DMS153 treated with DMSO at 0.1 percent for 48 hours (cell line): Measurements from ENCODE around the gene RALGAPB.

ENCODE experiments used
- DNase-seq: peaks from one replicate; lab custom pipeline; 2025; ENCODE audit not compliant: unreplicated experiment; lab: John Stamatoyannopoulos, UW

Gene RALGAPB

DNA sequence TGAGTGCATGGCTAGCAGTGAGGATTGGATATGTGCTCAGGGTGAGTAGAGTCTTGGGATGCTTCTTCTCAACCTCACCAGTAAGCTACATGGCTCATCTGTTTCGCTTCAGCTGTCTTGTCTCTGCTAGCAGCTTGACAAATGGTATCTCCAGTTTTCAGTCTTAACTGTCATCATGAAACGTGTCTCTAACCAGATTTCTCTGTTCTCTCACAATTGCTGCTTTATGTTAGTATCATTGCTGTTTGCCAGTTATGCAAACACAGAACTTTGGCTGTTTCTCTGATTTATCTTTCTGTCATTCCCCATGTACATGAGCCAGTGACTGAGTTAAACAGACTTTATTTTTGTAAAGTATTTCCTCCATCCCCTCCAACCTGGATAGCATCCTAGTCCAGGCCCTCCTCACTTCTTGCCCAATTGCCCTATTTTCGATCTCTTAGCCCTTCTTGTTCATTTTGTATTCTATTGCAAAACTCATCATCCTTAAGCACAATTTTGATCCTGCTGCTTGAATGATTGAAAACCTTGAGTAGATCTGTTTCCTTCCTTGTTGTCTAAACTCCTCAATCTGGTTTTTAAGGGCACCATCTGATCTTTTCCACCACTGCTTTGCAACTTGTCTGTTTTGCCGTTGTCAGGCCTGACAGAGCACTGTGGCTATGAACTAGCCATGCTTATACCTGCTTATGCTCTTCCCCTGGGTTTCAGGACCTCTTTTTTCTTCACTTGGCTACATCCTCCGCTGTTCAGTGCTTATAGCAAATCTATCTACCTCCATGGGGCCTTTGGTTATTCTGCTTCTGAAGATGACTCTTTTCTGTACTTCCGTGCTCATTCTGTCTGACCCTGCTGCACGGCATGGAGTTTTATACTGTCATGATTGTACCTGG is 70.6 kb downstream of the RALGAPB start:
- no peak for DNase-seq

DNA sequence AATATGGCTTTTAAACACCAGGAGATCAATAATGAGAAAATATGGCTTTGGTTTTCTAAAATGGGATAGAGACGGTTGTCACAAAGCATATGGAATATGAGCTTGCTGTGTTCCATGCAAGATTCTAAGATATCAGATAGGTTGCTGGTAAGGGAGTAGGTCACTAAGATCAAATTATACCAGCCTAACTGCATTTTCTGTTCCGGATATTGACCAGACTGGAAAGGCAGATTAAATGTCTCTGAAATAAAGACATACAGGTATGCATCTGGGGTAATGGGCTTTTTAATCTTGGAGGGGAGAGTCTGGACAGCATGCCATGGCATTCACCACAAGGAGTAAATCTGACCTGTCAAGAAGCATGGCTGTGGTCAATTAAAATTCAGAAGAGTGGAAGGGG is 73.1 kb downstream of the RALGAPB start:
- no peak for DNase-seq

DNA sequence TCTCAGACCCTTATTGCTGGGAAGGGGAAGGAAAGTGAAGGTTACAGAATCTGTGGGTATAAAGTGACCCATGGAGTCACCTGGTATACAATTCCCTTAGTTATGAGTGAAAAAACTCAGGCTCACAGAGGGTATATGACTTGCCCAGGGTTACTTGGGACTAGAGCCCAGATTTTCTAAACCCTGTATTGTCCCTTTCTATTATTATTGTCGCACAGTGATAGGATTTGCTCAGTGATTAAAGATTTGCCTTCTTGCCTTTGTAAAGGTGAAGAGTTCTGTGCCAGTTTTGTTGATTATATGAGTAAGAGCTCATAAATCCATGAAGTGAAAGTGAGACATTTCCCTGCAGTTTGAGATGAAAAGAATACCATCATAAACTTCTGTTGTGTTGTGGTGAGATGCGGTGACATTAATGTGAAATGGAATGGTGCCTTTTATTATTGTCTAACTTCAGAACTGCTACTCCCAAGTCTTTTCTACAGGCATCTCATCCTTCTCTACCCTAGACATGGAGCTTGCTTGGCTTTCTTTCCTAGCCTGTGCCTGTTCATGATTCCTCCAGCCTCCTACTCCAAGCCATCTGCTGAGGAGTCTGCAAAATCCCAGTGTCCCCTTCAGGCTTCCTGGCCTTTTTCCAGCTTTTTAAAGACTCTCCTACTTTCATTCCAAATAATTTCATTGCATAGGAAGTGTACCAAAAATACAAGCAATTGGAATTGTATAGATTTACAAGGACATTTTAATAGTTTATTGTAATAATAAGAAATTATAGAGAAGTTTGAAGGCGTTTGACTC is 74.8 kb downstream of the RALGAPB start:
- DNase-seq, result no peak

DNA sequence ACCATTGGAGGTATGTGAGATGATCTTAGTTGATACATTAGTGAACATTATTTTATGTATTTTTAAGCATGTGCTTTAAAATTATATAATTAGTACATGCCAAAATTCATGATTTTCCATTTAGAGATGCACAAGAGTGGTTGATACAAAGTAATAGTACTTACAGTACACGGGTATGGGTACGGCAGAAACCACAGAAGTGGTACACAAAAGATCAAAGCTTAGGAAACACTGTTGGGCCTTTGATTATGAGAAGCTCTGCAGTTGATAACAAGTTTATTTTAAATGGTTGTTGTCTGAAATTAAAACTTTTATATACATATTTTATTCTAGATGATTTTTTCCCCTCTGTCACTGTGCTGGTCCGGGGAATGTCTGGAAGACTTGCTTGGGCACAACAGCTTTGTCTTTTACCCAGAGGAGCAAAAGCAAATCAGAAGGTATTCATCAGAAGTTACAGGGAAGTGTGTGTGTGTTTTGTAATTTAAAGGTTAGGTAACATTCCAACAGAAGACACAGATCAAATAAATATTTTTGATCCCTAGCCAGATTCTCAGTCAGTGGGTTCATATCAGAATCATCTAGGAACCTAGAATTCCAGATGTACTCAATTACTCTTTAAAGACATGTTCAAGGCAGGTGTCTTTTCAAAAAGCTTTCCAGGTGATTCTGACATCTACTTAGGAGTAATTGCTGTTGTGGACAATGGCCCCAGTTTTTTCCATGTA is 75.9 kb downstream of the RALGAPB start:
- DNase-seq, result no peak

DNA sequence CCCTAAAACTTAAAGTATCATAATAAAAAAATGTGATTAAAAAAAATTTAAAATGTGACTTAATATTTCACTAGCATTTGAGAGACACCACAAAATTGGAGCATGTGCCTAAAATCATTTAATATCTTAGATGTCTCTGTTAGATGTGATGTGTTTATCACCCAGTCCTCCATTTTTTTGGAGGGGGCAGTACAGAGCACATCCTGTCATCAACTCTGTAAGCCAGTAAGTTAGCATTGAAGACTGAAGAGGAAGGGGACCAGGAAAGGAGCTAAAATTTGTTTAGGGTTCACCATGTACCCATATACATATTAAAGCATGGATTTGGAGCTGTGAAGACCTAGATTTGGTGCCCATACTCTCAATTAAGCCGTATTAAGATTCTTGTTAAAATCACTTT is 77.6 kb downstream of the RALGAPB start:
- DNase-seq, result no peak

DNA sequence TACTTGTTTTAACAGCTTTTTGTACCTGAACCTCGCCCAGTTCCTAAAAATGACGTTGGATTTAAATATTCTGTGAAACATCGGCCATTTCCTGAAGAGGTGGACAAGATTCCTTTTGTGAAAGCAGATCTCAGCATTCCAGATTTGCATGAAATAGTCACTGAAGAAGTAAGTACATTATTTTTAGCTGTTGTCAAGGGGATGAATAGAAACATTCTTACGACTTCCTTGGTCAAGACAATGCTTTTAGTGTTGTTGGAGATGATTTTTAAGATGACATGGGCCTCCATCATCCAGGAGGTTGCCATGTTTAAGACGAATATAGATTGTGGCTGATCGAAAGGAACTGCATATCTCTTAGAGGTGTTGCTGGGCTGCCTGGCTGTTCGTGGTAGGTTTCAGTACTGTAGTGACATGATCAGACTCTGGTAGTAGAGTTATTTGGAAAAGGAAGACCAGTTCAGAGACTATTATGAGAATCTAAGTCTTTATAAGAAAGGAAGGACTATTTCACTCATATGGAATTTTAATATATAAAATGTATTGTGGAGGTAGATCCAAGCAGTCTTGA is 78.5 kb downstream of the RALGAPB start:
- no peak for DNase-seq

DNA sequence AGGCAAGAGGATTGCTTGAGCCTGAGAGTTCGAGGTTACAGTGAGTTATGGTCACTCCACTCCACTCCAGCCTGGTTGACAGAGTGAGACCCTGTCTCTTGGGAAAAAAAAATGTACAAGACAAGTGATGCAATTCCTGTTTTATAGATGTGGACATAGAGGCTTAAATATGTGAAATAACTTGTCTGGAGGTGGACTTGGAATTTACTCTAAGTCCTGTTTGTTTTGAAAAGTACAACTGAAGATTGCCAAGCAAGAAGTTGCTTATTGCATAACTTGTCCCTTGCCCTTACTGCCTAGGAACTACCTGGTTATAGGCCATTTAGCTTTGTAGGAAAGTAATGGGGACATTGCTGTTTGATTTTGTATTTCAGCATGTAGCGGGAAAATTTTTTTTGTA is 82.3 kb downstream of the RALGAPB start:
- no peak for DNase-seq

DNA sequence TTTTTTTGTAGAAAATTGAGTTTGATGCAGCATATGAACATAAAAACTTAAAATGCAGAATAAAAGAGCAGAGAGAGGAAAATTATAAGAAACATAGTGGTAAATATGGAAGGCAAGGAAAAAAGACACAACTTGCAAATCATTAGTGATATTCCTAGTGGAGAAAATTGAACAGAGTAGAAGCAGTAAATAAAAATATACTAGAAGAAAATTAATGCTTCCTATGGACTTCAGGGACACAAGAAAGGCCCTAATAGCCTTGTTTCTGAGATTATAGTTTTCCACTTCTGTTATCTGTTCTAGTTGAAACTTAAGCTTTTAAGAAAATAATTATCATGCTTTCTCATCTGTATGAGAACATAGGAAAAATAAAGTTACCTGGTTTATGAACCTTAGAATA is 82.8 kb downstream of the RALGAPB start:
- DNase-seq, result no peak

DNA sequence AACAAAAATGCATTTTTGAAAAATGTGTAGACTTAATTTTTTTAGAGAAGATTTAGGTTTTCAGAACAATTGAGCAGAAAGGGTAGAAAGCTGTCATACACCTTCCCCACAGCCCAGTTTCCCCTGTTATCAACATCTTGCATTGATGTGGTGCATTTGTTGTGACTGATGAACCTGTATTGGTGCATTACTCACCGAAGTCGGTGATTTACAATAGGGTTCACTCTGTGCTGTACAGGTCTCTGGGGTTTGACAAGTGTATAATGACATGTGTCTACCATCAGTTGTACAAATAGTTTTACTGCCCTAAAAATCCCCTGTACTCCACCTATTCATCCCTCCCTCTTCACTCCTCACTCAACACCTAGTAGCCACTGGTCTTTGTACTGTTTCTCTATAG is 84.5 kb downstream of the RALGAPB start:
- DNase-seq, result no peak

DNA sequence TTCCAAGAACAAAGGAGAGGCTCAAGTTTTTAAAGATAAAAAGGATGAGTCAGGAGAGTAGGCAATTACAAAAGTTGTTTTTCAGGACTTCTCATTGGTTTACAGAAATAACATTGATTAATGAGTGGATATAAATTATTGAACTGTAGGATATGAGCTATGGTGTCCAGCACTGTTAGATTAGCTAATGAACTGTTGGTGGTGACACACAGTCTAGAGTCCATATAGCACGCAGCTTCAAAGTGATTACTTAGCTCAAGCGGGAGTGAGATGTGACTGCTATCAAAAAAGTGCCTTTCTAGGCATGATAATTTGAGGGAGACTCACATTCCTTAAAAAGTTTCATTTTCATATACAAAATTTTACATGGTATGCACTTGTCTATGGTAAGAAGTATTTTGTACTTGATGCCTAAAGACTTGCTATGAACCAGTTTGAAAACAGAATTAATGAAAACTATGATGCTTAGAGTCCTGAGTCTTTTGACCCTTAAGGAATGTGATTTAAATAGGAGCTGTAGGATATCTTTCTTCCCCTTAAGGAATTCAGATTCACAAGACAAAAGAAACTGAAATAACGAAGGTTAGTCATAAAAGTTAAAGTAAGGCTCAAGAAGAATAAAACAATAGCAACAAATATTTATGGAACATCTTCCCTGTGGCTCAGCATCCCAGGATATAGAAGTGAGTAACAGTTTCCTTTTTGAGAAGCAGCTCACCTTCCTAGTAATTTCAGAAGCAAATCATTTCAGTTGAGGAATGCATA is 86.1 kb downstream of the RALGAPB start:
- no peak for DNase-seq

DNA sequence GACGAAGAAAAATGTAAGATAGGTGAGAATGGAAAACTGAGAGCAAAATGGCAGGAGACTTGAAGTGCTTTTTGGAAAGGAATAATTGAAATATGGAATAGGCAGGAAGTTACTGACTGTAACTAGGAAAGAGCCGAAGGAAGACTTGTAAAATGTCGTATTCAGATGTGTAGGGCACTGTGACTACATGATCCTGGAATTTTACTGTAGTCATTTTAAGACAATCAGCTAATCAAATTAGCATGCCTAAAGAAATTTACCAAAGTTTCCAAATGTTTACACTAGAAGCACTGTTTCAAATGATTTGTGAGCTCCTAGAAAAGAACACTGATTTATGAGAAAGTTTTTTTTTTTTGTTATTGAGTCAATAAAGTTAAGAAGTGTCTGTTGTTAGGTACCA is 87.1 kb downstream of the RALGAPB start:
- DNase-seq, result no peak

DNA sequence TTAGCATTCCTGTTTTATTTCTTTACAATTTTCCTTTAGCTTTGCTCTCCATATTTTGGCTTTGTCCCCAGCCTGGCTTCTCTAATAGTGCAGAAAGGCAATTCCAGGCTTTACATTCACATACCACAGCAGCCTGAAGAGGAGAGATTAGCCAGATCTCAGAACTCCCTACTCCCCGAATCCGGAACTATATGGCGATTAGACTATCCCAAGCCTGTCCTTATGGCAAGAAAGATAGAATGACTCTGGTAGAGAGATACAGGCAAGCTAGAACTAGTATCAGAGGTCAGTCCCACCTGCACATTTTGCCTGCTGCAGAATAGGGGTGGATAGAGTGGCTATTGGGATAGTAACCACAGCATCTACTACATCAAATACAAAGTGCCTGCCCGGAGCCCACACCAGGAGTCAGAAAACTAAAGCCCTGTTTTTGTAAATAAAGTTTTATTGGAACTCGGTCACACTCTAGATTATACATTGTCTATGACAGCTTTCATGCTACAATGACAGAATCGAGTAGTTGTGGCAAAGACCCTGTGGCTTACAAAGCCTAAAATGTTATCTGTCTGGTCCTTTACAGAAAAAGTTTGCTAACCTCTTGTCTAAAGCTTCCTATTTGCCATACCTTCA is 91.3 kb downstream of the RALGAPB start:
- no peak for DNase-seq

DNA sequence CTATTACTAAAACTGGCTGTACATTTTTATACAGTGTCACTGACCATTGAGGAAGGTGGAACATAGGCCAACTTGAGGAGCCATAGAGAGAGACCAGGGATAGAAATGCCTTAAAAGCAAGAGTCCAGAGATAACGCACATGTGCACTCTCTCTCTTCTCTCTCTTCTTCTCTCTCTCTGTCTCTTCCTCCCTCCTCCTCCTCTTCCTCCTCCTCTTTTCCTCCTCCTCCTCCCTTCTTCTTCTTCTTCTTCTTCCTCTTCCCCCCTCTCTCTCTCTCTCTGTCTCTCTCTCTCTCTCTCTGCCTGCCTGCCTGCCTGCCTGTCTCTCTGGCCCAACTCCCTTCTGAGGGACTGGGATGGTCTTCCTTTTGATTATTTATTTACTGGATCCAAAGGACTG is 92.0 kb downstream of the RALGAPB start:
- no peak for DNase-seq

DNA sequence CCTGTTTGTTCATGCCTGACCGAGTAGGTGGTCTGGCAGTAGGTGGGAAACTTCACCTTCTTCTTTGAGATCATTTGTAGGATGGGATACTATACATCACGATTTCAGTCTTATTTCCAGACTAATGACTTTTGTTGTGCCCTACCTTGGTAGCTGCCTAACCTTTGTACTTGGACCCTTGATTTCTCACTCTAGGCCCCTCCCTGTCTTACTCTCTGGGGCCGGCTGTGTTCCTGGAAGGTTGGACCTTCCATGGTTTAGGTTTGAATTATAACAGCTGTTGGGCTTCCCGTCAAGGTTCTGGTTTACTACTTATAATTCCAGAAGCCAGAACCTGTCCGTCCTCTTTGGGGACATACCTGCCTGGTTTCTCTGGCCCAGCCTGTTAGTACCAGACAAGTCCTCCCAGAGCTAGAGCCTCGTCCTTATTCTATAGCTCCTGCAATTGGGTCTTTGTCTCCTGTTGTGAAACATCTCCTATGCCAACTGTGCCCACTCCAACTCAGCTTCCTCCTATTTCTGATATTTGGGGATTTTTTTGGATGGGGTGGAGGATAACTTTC is 93.5 kb downstream of the RALGAPB start:
- DNase-seq, result no peak

DNA sequence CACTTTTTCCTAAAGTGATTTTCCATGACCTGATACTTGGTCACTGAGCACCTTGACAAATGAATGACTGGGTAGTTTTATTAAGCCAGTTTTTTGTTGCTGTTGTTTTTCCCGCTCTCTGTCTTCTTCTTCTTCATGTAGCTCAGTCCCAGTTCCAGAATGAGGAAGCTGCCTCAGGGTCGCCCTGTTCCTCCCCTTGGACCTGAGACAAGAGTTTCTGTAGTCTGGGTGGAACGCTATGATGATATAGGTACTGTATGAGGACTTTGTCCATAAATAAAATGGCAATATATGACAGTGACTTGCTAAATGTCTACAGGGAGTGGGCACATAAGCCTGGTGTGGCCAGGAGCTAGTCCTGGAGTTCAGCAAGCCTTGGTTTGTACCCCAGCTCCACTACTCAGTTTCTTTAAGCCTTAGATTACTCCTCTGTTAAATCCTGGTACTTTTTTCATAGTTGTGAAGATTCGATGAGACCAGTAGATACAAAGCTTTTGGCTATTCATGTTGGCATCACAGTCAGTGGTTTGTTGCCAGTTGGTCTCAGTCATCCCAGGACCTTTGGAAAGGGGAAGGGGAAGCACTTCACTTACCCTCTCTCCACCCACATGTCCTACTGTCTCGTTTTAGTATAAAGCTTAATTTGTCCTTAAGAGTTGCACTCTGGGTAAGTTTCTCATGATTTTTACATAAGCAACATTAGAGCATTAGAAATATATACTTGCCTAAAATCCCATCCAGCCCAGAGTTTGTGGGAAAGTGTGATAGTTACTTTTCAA is 97.3 kb downstream of the RALGAPB start:
- DNase-seq, result no peak

DNA sequence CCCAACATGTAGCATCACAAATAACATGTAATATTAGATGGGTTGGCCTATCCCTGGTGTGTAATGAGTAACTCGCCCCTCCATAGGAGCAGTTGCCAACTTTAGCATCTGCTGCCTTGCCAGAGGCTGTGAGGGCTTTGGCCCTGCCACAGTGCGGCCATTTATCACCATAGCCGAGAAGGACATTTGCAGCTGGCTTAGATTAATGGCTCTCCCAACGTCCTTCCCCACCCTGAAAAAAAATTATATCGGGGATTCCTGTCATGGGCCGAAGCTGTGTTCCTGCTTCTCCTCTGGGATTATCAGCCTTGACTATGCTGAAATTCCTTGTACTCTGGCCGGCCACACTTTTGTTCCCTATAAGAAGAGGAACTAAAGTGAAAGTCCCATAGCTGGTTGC is 100.8 kb downstream of the RALGAPB start:
- DNase-seq, result no peak

DNA sequence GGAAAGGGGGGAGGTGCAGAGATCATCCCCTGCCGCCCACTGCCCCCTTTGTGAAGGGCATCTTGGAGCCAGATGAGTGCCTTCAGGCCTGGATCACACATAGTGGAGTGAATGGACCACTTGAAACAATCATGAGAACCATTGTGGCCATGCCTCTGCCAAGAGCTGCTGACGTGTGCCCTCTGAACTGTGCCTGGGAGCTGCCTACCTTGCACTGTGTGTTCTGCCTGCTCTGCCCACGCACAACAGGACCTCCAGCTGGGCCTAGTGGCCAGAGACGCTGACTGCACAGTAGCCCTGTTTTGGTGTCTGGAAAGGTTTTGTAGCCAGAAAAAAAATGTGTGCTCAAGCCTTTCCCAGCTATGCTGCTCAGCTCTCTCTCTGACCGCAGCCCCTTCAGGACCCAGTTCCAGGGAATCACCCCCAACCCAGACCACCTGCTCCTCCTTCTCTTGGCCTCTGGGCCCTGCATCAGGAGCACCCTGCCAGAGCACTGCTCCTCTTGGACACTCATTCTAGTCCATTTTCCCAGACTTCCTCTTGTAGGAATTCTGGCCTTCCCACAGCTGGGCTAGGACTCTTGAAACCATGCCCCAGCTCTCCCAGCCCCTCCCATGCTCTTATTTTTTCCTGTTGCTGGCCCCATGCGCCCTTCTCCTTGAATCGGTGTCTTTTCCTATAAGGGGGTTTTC is 106.7 kb downstream of the RALGAPB start:
- DNase-seq, result no peak

DNA sequence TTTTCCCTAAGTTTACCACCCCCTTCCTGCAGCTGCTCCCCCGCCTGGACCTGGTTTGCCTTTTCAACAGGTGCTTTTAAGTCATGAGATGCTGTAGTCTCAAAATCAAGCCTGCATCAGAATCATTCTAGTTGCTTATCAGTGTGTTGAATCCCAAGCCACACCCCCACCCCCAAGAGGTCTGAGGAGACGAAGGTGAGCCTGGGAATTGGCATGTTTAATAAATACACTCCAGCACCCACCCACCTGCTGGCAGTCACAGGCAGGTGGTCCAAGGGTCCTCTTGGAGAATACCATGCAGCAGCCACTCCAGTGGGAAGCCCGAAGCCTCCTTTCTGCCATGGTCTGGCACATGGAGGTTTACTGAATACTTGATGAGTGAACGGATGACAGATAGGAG is 107.3 kb downstream of the RALGAPB start:
- DNase-seq, result no peak
